HEK293 (cell line): ENCODE measurements around the gene METTL23.

Source experiments
- CTCF ChIP-seq: fragments of 450-650 bp; formaldehyde crosslinking; IDR thresholded peaks from 2 replicates; pipeline ENCODE4 v1.5.1; 2016; ENCODE audit warnings: missing biosample characterization, missing genetic modification characterization
- KLF16 ChIP-seq: fragments of 450-650 bp; formaldehyde crosslinking; IDR thresholded peaks from 2 replicates; pipeline ENCODE4 v1.5.1; 2017; ENCODE audit warnings: missing biosample characterization, missing genetic modification characterization
- KLF8 ChIP-seq: fragments of 450-650 bp; formaldehyde crosslinking; IDR thresholded peaks from 2 replicates; pipeline ENCODE4 v1.5.1; 2016; ENCODE audit warnings: missing biosample characterization, missing genetic modification characterization
- YY1 ChIP-seq: fragments of 450-650 bp; formaldehyde crosslinking; IDR thresholded peaks from 2 replicates; pipeline ENCODE4 v1.5.1; 2018; ENCODE audit warnings: missing biosample characterization, missing genetic modification characterization
- ZNF239 ChIP-seq: fragments of 450-650 bp; formaldehyde crosslinking; IDR thresholded peaks from 2 replicates; pipeline ENCODE4 v1.5.1; 2016; ENCODE audit warnings: missing biosample characterization, missing genetic modification characterization

- TF ChIP-seq CTCF (tag by site-specific recombination) (no peak), YY1 (tag by site-specific recombination) (no peak), ZNF239 (tag by site-specific recombination) (no peak), KLF16 (tag by site-specific recombination) (no peak), KLF8 (no peak)
These were observed 6.3 kb downstream of the METTL23 start for GRCh38 chr17:76732734-76733617.
